Transverse colon (tissue), 4 donors: ENCODE measurements around the gene PLCB1.

ENCODE experiments used
- EP300 ChIP-seq: sonication (generic); formaldehyde crosslinking; IDR thresholded peaks from one replicate; pipeline ENCODE4 v1.6.1; 2017; ENCODE audit warnings: antibody characterized with exemption, low read depth
- POLR2A ChIP-seq: fragments of 450-650 bp; IDR thresholded peaks from one replicate; pipeline ENCODE4 v1.6.1; 2016; ENCODE audit warnings: antibody characterized with exemption, mild to moderate bottlenecking, moderate library complexity
- POLR2AphosphoS5 ChIP-seq, 3 donors: sonication (generic); formaldehyde crosslinking; IDR thresholded peaks; one replicate each; pipeline ENCODE4 v1.6.1; 2016; ENCODE audit warnings: antibody characterized with exemption in 3 of 3
- TF ChIP-seq, protein P1 (sequence below), 5 experiments: fragments of 200-600 bp in 3 of 5; fragments of 450-650 bp in 2 of 5; sonication (generic) in 3 of 5; IDR thresholded peaks; 1 replicate in 2 of 5; 2 replicates in 3 of 5; pipeline ENCODE4 v1.5.1; 2016 to 2017; ENCODE audit warnings: antibody characterized with exemption in 5 of 5, inconsistent platforms in 3 of 5, mild to moderate bottlenecking in 2 of 5, moderate library complexity in 1 of 5

DNA sequence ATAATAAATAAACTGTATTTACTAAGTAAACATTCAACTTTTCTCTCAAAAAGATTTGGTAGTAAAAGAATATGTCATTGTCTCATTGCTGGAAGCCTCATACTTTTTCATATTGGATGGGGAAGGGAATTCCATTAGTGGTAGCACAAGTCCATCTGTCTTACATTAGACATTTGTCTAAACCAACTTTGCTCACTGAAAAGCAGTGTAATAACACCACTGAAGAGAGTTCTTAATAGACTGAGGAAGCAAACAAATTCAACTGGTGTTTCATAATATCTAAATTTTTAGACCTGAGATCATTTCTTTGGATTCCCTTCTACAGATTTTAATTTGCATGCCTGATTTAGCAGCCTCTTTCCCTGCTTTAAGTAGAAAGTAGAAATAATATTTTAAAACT lies 62.7 kb downstream of the PLCB1 start:
- TF ChIP-seq EP300, result no peak
- TF ChIP-seq, protein P1, sequence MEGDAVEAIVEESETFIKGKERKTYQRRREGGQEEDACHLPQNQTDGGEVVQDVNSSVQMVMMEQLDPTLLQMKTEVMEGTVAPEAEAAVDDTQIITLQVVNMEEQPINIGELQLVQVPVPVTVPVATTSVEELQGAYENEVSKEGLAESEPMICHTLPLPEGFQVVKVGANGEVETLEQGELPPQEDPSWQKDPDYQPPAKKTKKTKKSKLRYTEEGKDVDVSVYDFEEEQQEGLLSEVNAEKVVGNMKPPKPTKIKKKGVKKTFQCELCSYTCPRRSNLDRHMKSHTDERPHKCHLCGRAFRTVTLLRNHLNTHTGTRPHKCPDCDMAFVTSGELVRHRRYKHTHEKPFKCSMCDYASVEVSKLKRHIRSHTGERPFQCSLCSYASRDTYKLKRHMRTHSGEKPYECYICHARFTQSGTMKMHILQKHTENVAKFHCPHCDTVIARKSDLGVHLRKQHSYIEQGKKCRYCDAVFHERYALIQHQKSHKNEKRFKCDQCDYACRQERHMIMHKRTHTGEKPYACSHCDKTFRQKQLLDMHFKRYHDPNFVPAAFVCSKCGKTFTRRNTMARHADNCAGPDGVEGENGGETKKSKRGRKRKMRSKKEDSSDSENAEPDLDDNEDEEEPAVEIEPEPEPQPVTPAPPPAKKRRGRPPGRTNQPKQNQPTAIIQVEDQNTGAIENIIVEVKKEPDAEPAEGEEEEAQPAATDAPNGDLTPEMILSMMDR (IDR thresholded peaks at IDR 0.05), result no peak
- TF ChIP-seq POLR2A, result no peak
- no peak for TF ChIP-seq POLR2AphosphoS5 (IDR thresholded peaks at IDR 0.05)
